ENCODE data around the gene ADAMTS6. TPM values are rescaled to one million over a fixed set of nuclear protein-coding genes. Genes with fewer than 3 reads are reported as not detected.

Gene ADAMTS6
- total and polyA plus RNA-seq, 2 of the 13 experiments (the other 11 are each of a cell fraction or from before 2014, with no cell fraction given), result 3.1 to 8.2 TPM

DNA sequence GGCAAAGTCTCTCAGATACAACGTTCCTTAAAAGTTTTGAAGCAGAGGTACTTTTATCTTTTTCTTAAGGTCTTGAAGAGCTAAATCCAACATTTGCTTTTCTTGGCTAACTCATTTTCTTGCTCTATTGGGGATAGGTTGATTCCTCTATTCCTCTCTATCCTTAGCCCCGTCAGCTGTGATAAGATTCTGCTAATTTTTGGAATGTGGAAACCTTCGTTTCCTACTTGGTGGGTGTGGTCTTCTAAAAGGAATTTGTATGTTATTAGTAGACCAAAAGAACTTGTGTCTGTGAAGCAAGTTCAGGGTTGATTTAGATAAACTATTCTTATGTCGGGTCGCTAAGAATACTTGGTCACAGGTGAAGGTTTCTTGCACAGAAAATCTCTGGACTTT, 308.6 kb downstream of the ADAMTS6 start (continued):
- TF ChIP-seq, protein P1, sequence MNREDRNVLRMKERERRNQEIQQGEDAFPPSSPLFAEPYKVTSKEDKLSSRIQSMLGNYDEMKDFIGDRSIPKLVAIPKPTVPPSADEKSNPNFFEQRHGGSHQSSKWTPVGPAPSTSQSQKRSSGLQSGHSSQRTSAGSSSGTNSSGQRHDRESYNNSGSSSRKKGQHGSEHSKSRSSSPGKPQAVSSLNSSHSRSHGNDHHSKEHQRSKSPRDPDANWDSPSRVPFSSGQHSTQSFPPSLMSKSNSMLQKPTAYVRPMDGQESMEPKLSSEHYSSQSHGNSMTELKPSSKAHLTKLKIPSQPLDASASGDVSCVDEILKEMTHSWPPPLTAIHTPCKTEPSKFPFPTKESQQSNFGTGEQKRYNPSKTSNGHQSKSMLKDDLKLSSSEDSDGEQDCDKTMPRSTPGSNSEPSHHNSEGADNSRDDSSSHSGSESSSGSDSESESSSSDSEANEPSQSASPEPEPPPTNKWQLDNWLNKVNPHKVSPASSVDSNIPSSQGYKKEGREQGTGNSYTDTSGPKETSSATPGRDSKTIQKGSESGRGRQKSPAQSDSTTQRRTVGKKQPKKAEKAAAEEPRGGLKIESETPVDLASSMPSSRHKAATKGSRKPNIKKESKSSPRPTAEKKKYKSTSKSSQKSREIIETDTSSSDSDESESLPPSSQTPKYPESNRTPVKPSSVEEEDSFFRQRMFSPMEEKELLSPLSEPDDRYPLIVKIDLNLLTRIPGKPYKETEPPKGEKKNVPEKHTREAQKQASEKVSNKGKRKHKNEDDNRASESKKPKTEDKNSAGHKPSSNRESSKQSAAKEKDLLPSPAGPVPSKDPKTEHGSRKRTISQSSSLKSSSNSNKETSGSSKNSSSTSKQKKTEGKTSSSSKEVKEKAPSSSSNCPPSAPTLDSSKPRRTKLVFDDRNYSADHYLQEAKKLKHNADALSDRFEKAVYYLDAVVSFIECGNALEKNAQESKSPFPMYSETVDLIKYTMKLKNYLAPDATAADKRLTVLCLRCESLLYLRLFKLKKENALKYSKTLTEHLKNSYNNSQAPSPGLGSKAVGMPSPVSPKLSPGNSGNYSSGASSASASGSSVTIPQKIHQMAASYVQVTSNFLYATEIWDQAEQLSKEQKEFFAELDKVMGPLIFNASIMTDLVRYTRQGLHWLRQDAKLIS (CRISPR knock-in tag; IDR thresholded peaks at IDR 0.05), result no peak
- no peak for TF ChIP-seq SETDB1 (CRISPR knock-in tag; IDR thresholded peaks at IDR 0.05; ENCODE audit: borderline replicate concordance)
- TF ChIP-seq ZNF256 (CRISPR knock-in tag; conservative IDR thresholded peaks at IDR 0.05), result no peak
- no peak for TF ChIP-seq BRD4 (CRISPR knock-in tag; IDR thresholded peaks at IDR 0.05)
- TF ChIP-seq ZNF781 (CRISPR knock-in tag; IDR thresholded peaks at IDR 0.05; ENCODE audit: borderline replicate concordance, not compliant biosample characterization), result no peak
- TF ChIP-seq ZNF431 (CRISPR knock-in tag; IDR thresholded peaks at IDR 0.05; ENCODE audit: borderline replicate concordance, low read depth), result no peak
- TF ChIP-seq CREM (IDR thresholded peaks at IDR 0.05), result no peak
- no peak for TF ChIP-seq CREM (CRISPR knock-in tag; IDR thresholded peaks at IDR 0.05)

DNA sequence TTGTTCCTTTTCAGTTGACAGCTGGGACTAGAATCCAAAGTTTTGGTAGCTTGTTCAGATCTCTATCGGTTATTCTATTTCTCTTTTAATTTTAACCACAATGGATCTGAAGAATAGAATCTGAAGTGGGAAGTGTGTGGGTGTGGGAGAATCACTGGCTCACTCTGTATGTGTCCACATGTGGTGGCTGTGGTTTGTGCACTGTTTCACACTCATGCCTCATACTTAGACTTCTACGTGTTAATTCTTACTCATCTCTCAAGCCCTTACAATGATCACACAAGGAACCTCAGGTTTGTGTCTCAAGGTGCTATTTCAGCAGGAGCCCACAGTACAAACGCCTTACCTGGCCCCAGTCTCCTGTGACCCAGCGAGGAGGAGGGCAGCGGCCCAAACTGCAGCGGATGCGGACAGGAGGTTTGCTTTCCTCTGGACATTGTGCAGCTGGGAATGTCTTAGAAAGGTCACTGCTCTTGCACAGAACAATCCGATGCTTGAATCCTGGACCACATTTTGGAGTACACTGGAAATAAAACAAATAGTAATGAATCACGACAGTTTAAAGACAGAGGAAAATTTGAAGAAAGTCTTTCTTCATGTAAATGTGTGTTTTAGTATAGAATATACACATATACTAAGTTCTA, 309.1 kb downstream of the ADAMTS6 start:
- POLR2A ChIA-PET, result no interaction called here
- Histone ChIP-seq H3K4me2 (ENCODE audit: low read depth, low read length) (no peak overlapping the region), H3K4me1 (ENCODE audit: insufficient read depth, low read length) (no peaks in the 10 kb centered on the region), H3K27me3 (ENCODE audit: control insufficient read depth in 1 of 2, insufficient read depth in 2 of 2, low read length in 2 of 2) (no peaks in the 10 kb centered on the region), H3K4me3 (replicated peaks in 1 of 3; ENCODE audit: insufficient read depth in 1 of 3, low read depth in 2 of 3, low read length in 3 of 3) (no peak overlapping the region), H2AFZ (ENCODE audit: low read length) (no peak overlapping the region), H4K20me1 (ENCODE audit: insufficient read depth, low read length) (no peaks in the 10 kb centered on the region), H3K9ac (ENCODE audit: insufficient read depth, low read depth, low read length) (no peak overlapping the region), H3K79me2 (ENCODE audit: insufficient read depth, low read length) (no peaks in the 10 kb centered on the region), H3K9me3 (ENCODE audit: low read length) (no peaks in the 10 kb centered on the region), H3K36me3 (replicated peaks in 1 of 2; ENCODE audit: control insufficient read depth in 1 of 2, insufficient read depth in 2 of 2, low read length in 2 of 2) (no peaks in the 10 kb centered on the region), H3K27ac (ENCODE audit: extremely low read length, insufficient read depth, low read length) (no peak overlapping the region)
- FAIRE-seq (no peak), ATAC-seq (no peak), DNase-seq (ENCODE audit: low spot score) (no peak)
- BruUV-seq (replicated peaks), result no TSS peak
- 84% methylated on average over 9 of the region's 9 CpGs for WGBS (ENCODE audit: low lambda C conversion rate)
- intact Hi-C loops (cut with micrococcal nuclease; ENCODE audit: unreplicated experiment), result no loop called here
- in situ Hi-C loops (cut with HindIII; ENCODE audit: extremely low pct_ligation_motif_present, low pct_unique_long_range_greater_than_20kb), result no loop called here
- CTCF ChIA-PET (ENCODE audit: low intra/inter-chr PET ratio, low total read pairs), result no interaction called here
- TF ChIP-seq EHMT2 (IDR thresholded peaks at IDR 0.05; ENCODE audit: borderline replicate concordance, low read depth, low read length) (no peak), ZNF720 (CRISPR knock-in tag; IDR thresholded peaks at IDR 0.05) (no peak), POLR2A (IDR thresholded peaks at IDR 0.05; ENCODE audit: insufficient read depth in 1 of 2, low read depth in 2 of 2, low read length in 2 of 2) (no peak), ZNF816 (CRISPR knock-in tag; IDR thresholded peaks at IDR 0.05; ENCODE audit: borderline replicate concordance) (no peak)
- TF ChIP-seq, protein P2, sequence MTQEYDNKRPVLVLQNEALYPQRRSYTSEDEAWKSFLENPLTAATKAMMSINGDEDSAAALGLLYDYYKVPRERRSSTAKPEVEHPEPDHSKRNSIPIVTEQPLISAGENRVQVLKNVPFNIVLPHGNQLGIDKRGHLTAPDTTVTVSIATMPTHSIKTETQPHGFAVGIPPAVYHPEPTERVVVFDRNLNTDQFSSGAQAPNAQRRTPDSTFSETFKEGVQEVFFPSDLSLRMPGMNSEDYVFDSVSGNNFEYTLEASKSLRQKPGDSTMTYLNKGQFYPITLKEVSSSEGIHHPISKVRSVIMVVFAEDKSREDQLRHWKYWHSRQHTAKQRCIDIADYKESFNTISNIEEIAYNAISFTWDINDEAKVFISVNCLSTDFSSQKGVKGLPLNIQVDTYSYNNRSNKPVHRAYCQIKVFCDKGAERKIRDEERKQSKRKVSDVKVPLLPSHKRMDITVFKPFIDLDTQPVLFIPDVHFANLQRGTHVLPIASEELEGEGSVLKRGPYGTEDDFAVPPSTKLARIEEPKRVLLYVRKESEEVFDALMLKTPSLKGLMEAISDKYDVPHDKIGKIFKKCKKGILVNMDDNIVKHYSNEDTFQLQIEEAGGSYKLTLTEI (CRISPR knock-in tag; conservative IDR thresholded peaks at IDR 0.05), result no peak
- TF ChIP-seq, protein P3, sequence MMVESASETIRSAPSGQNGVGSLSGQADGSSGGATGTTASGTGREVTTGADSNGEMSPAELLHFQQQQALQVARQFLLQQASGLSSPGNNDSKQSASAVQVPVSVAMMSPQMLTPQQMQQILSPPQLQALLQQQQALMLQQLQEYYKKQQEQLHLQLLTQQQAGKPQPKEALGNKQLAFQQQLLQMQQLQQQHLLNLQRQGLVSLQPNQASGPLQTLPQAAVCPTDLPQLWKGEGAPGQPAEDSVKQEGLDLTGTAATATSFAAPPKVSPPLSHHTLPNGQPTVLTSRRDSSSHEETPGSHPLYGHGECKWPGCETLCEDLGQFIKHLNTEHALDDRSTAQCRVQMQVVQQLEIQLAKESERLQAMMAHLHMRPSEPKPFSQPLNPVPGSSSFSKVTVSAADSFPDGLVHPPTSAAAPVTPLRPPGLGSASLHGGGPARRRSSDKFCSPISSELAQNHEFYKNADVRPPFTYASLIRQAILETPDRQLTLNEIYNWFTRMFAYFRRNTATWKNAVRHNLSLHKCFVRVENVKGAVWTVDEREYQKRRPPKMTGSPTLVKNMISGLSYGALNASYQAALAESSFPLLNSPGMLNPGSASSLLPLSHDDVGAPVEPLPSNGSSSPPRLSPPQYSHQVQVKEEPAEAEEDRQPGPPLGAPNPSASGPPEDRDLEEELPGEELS (CRISPR knock-in tag; IDR thresholded peaks at IDR 0.05), result no peak
- TF ChIP-seq, protein P4, sequence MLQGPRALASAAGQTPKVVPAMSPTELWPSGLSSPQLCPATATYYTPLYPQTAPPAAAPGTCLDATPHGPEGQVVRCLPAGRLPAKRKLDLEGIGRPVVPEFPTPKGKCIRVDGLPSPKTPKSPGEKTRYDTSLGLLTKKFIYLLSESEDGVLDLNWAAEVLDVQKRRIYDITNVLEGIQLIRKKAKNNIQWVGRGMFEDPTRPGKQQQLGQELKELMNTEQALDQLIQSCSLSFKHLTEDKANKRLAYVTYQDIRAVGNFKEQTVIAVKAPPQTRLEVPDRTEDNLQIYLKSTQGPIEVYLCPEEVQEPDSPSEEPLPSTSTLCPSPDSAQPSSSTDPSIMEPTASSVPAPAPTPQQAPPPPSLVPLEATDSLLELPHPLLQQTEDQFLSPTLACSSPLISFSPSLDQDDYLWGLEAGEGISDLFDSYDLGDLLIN (CRISPR knock-in tag; IDR thresholded peaks at IDR 0.05; ENCODE audit: borderline replicate concordance), result no peak
